HG03460 (cell line): ENCODE results near the gene SMARCC1.

Source experiments
- ATAC-seq: cut with Tn5 transposase; IDR thresholded peaks from one replicate; pipeline ENCODE4 v1.9.1; 2021; ENCODE audit not compliant: unreplicated experiment

SMARCC1 gene

GRCh38 chr3:47705391-47705790 is 76.3 kb downstream of the SMARCC1 start:
- ATAC-seq: no peak

- no peak for ATAC-seq
These were observed 77.5 kb downstream of the SMARCC1 start for GRCh38 chr3:47704237-47704612.

- no peak for ATAC-seq
These were observed 80.3 kb downstream of the SMARCC1 start for GRCh38 chr3:47701388-47701787.

GRCh38 chr3:47692158-47692557 is 89.5 kb downstream of the SMARCC1 start:
- no peak for ATAC-seq

- ATAC-seq: no peak
These were observed 93.2 kb downstream of the SMARCC1 start for GRCh38 chr3:47688488-47688887.

- ATAC-seq: no peak
These were observed 96.7 kb downstream of the SMARCC1 start for GRCh38 chr3:47685037-47685436.

GRCh38 chr3:47681016-47681415 is 100.7 kb downstream of the SMARCC1 start:
- ATAC-seq: no peak

- ATAC-seq: no peak
These were observed 103.0 kb downstream of the SMARCC1 start for GRCh38 chr3:47678446-47679338.

- no peak for ATAC-seq
These were observed 112.5 kb downstream of the SMARCC1 start for GRCh38 chr3:47669026-47669749.

GRCh38 chr3:47666118-47666517 is 115.6 kb downstream of the SMARCC1 start:
- ATAC-seq: no peak

GRCh38 chr3:47664519-47664918 is 117.2 kb downstream of the SMARCC1 start:
- ATAC-seq: no peak

GRCh38 chr3:47663630-47664240 is 118.0 kb downstream of the SMARCC1 start:
- no peak for ATAC-seq

- no peak for ATAC-seq
These were observed 120.5 kb downstream of the SMARCC1 start for GRCh38 chr3:47661121-47661752.

GRCh38 chr3:47658444-47658843 is 123.2 kb downstream of the SMARCC1 start:
- ATAC-seq: no peak

GRCh38 chr3:47652142-47652541 is 129.6 kb downstream of the SMARCC1 start:
- no peak for ATAC-seq

- ATAC-seq: no peak
These were observed 131.4 kb downstream of the SMARCC1 start for GRCh38 chr3:47650294-47650693.

GRCh38 chr3:47647550-47647949 is 134.1 kb downstream of the SMARCC1 start:
- ATAC-seq: no peak

- no peak for ATAC-seq
These were observed 135.3 kb downstream of the SMARCC1 start for GRCh38 chr3:47646362-47646761.

GRCh38 chr3:47645551-47645950 is 136.1 kb downstream of the SMARCC1 start:
- no peak for ATAC-seq

- no peak for ATAC-seq
These were observed 138.6 kb downstream of the SMARCC1 start for GRCh38 chr3:47643092-47643491.

GRCh38 chr3:47641739-47642138 is 140.0 kb downstream of the SMARCC1 start:
- ATAC-seq: no peak
